SK-N-SH (cell line): ENCODE measurements around the gene APP.

Experiments
- EP300 ChIP-seq, 2 experiments: IDR thresholded peaks; 2 replicates each; pipeline versions ENCODE4 v1.4.0 to v1.6.1; 2012; ENCODE audit warnings: borderline replicate concordance in 1 of 2, low read depth in 1 of 2, low read length in 1 of 2
- TF ChIP-seq, protein P1 (sequence below): fragments of 150-350 bp; IDR thresholded peaks from 2 replicates; pipeline ENCODE4 v1.6.1; 2016; ENCODE audit warnings: mild to moderate bottlenecking, low read depth, low read length

DNA sequence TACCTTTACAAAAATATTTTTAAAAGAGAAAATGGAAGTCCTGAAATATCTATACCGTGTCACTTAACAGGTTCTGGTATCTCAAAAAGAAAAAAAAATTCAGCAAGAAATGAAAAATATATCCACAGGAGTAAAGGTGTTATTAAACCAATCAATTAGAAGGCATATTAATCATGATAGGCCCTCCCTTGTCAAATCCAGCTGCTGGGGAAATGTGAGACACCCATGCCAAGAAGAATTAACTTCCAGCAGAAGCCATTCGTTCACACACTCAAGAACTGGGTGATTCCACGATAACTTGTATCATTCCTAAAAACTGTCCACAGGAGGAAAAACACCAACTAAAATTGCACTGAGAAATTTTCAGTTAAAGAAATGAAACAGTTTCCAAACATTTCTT lies 57.6 kb downstream of the APP start:
- TF ChIP-seq EP300 (IDR thresholded peaks at IDR 0.05; ENCODE audit: borderline replicate concordance in 1 of 2, low read depth in 1 of 2, low read length in 1 of 2): no peak
- TF ChIP-seq, protein P1, sequence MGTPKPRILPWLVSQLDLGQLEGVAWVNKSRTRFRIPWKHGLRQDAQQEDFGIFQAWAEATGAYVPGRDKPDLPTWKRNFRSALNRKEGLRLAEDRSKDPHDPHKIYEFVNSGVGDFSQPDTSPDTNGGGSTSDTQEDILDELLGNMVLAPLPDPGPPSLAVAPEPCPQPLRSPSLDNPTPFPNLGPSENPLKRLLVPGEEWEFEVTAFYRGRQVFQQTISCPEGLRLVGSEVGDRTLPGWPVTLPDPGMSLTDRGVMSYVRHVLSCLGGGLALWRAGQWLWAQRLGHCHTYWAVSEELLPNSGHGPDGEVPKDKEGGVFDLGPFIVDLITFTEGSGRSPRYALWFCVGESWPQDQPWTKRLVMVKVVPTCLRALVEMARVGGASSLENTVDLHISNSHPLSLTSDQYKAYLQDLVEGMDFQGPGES: no peak
